Measurements from ENCODE around the gene MYOCD.

The MYOCD gene

GRCh38 chr17:12672947-12673346, 7.3 kb downstream of the MYOCD start:
- Histone ChIP-seq H3K27me3 (replicated peaks; ENCODE audit: control insufficient read depth, insufficient read depth, low read length) (no peaks in the 10 kb centered on the region), H3K36me3 (ENCODE audit: control insufficient read depth, insufficient read depth, low read length) (no peaks in the 10 kb centered on the region), H3K4me3 (replicated peaks; ENCODE audit: low read depth, low read length) (no peak overlapping the region)
- TF ChIP-seq CTCF (IDR thresholded peaks at IDR 0.05; ENCODE audit: insufficient read depth, low read length, poor library complexity, severe bottlenecking), result no peak
- no peak for DNase-seq (ENCODE audit: extremely low read depth, insufficient read length)

- H3K4me3 ChIP-seq (replicated peaks; ENCODE audit: low read depth, low read length), result no peak overlapping the region
- H3K36me3 ChIP-seq (ENCODE audit: control insufficient read depth, insufficient read depth, low read length), result no peaks in the 10 kb centered on the region
- no peak for DNase-seq (ENCODE audit: extremely low read depth, insufficient read length)
- no peaks in the 10 kb centered on the region for H3K27me3 ChIP-seq (replicated peaks; ENCODE audit: control insufficient read depth, insufficient read depth, low read length)
- no peak for TF ChIP-seq CTCF (IDR thresholded peaks at IDR 0.05; ENCODE audit: insufficient read depth, low read length, poor library complexity, severe bottlenecking)
Measured at GRCh38 chr17:12673788-12674187, 8.1 kb downstream of the MYOCD start.

- TF ChIP-seq CTCF (IDR thresholded peaks at IDR 0.05; ENCODE audit: insufficient read depth, low read length, poor library complexity, severe bottlenecking), result no peak
- no peak overlapping the region for H3K4me3 ChIP-seq (replicated peaks; ENCODE audit: low read depth, low read length)
- H3K36me3 ChIP-seq (ENCODE audit: control insufficient read depth, insufficient read depth, low read length), result no peaks in the 10 kb centered on the region
- DNase-seq (ENCODE audit: extremely low read depth, insufficient read length), result no peak
- no peaks in the 10 kb centered on the region for H3K27me3 ChIP-seq (replicated peaks; ENCODE audit: control insufficient read depth, insufficient read depth, low read length)
Measured at GRCh38 chr17:12680407-12680897, 14.8 kb downstream of the MYOCD start.

GRCh38 chr17:12680993-12681392, 15.3 kb downstream of the MYOCD start:
- Histone ChIP-seq H3K36me3 (ENCODE audit: control insufficient read depth, insufficient read depth, low read length) (no peaks in the 10 kb centered on the region), H3K4me3 (replicated peaks; ENCODE audit: low read depth, low read length) (no peak overlapping the region), H3K27me3 (replicated peaks; ENCODE audit: control insufficient read depth, insufficient read depth, low read length) (no peaks in the 10 kb centered on the region)
- no peak for DNase-seq (ENCODE audit: extremely low read depth, insufficient read length)
- no peak for TF ChIP-seq CTCF (IDR thresholded peaks at IDR 0.05; ENCODE audit: insufficient read depth, low read length, poor library complexity, severe bottlenecking)

GRCh38 chr17:12683299-12683698, 17.6 kb downstream of the MYOCD start:
- Histone ChIP-seq H3K4me3 (replicated peaks; ENCODE audit: low read depth, low read length) (no peak overlapping the region), H3K36me3 (ENCODE audit: control insufficient read depth, insufficient read depth, low read length) (no peaks in the 10 kb centered on the region), H3K27me3 (replicated peaks; ENCODE audit: control insufficient read depth, insufficient read depth, low read length) (no peaks in the 10 kb centered on the region)
- TF ChIP-seq CTCF (IDR thresholded peaks at IDR 0.05; ENCODE audit: insufficient read depth, low read length, poor library complexity, severe bottlenecking), result no peak
- no peak for DNase-seq (ENCODE audit: extremely low read depth, insufficient read length)

- H3K27me3 ChIP-seq (replicated peaks; ENCODE audit: control insufficient read depth, insufficient read depth, low read length), result no peaks in the 10 kb centered on the region
- H3K4me3 ChIP-seq (replicated peaks; ENCODE audit: low read depth, low read length), result no peak overlapping the region
- DNase-seq (ENCODE audit: extremely low read depth, insufficient read length), result no peak
- no peak for TF ChIP-seq CTCF (IDR thresholded peaks at IDR 0.05; ENCODE audit: insufficient read depth, low read length, poor library complexity, severe bottlenecking)
- H3K36me3 ChIP-seq (ENCODE audit: control insufficient read depth, insufficient read depth, low read length), result no peaks in the 10 kb centered on the region
Measured at GRCh38 chr17:12686486-12686885, 20.8 kb downstream of the MYOCD start.
